T-helper 17 cell (primary cell): ENCODE measurements around the gene CACNG1. TPM values are rescaled to one million over a fixed set of nuclear protein-coding genes. Genes with fewer than 3 reads are reported as not detected.

Experiments
- total RNA-seq, 4 donors: library from RNA in 2 of 4; stranded (reverse) in 2 of 4; gene quantifications; one replicate each; pipeline ENCODE4 v1.2.3 and lab custom pipeline; 2022 to 2026

The CACNG1 gene
- total RNA-seq, 2 donors from 2014 or later: not detected

Other genes starting within 250 kb of the CACNG1 start
- gene CACNG5, start 209.4 kb upstream of the CACNG1 start, total RNA-seq: not detected
- gene CACNG4, start 79.8 kb upstream of the CACNG1 start, total RNA-seq: not detected
- gene HELZ, start 200.6 kb downstream of the CACNG1 start, total RNA-seq: 100 to 1,000 TPM; 124 to 164 TPM